HCT116 (cell line): Measurements from ENCODE around the gene ANKRD6. TPM values are rescaled to one million over a fixed set of nuclear protein-coding genes. Genes with fewer than 3 reads are reported as not detected.

Experiments used
- ATAC-seq: fragments of 200-7000 bp; cut with Tn5 transposase; 2 replicates; pipeline ENCODE4 v1.9.1; 2020; ENCODE audit warnings: mild to moderate bottlenecking, moderate library complexity
- BruUV-seq: library from RNA; stranded (reverse); fragments of 400-500 nt; replicated peaks from 2 replicates; lab custom pipeline; 2021; lab: Mats Ljungman, UMichigan
- CTCF ChIA-PET: fragments of 300-600 bp; sonication (Branson Sonifier 250); formaldehyde crosslinking; loops from one replicate; lab custom pipeline; 2021; ENCODE audit warnings: antibody characterized with exemption; lab: Charles Lee
- POLR2A ChIA-PET: fragments of 300-600, 350-600 bp; sonication (Branson Sonifier 250); formaldehyde crosslinking; loops from one replicate; lab custom pipeline; 2021; ENCODE audit warnings: antibody characterized with exemption; lab: Charles Lee
- RAD21 ChIA-PET, 2 experiments: fragments of 300-600 bp; sonication (Branson Sonifier 250); formaldehyde crosslinking; loops; one replicate each; lab custom pipeline; 2023; ENCODE audit warnings: low total read pairs in 2 of 2; ENCODE audit not compliant: uncharacterized antibody in 2 of 2, unreplicated experiment in 2 of 2, low non-redundant PET in 1 of 2; lab: Charles Lee
- DNase-seq: peaks from one replicate; pipeline ENCODE4 v3.0.0-alpha.2; 2010; ENCODE audit warnings: low read depth, low spot score
- H2AFZ ChIP-seq: fragments of 200-600 bp; shearing (Covaris generic), sonication (generic); 2 replicates; pipeline ENCODE4 v1.6.1; 2017; ENCODE audit warnings: low read depth, mixed run types, mixed read lengths, antibody characterized with exemption, low read length; ENCODE audit not compliant: poor library complexity, severe bottlenecking
- H3K27ac ChIP-seq: 2 replicates; pipeline ENCODE4 v1.5.1; 2012; ENCODE audit warnings: low read depth, low read length
- H3K27me3 ChIP-seq: fragments of 200-600 bp; sonication (generic); 2 replicates; pipeline ENCODE4 v1.6.1; 2016; ENCODE audit warnings: mixed run types, low read length, mixed read lengths; ENCODE audit not compliant: insufficient read depth
- H3K36me3 ChIP-seq, 2 experiments: fragments of 200-500 bp in 1 of 2; fragments of 200-600 bp in 1 of 2; sonication (Bioruptor generic) in 1 of 2; sonication (generic) in 1 of 2; 2 replicates each; pipeline versions ENCODE4 v1.5.1 to v1.6.1; 2014 to 2016; ENCODE audit warnings: low read length in 2 of 2, inconsistent platforms in 1 of 2, mixed read lengths in 1 of 2, mixed run types in 1 of 2; ENCODE audit not compliant: insufficient read depth in 2 of 2, control insufficient read depth in 1 of 2
- H3K4me1 ChIP-seq, 2 experiments: fragments of 200-600 bp in 1 of 2; sonication (generic) in 1 of 2; 2 replicates each; pipeline versions ENCODE4 v1.5.1 to v1.6.1; 2012 to 2017; ENCODE audit warnings: low read length in 2 of 2, inconsistent platforms in 1 of 2, mild to moderate bottlenecking in 1 of 2, mixed read lengths in 1 of 2, mixed run types in 1 of 2, moderate library complexity in 1 of 2; ENCODE audit not compliant: insufficient read depth in 2 of 2, control insufficient read depth in 1 of 2
- H3K4me2 ChIP-seq: fragments of 200-600 bp; sonication (generic); 2 replicates; pipeline ENCODE4 v1.6.1; 2017; ENCODE audit warnings: mixed run types, low read length, mixed read lengths
- H3K4me3 ChIP-seq, 2 experiments: fragments of 200-600 bp in 1 of 2; sonication (generic) in 1 of 2; replicated peaks in 1 of 2; 2 replicates each; pipeline ENCODE4 v1.5.1; 2011 to 2016; ENCODE audit warnings: low read length in 2 of 2, control low read depth in 1 of 2, low read depth in 1 of 2, mild to moderate bottlenecking in 1 of 2, mixed read lengths in 1 of 2, mixed run types in 1 of 2
- H3K79me2 ChIP-seq: fragments of 200-600 bp; sonication (generic); 2 replicates; pipeline ENCODE4 v1.6.1; 2017; ENCODE audit warnings: mild to moderate bottlenecking, mixed run types, low read length, moderate library complexity, mixed read lengths; ENCODE audit not compliant: insufficient read depth
- H3K9ac ChIP-seq: fragments of 200-600 bp; sonication (generic); 2 replicates; pipeline ENCODE4 v1.6.1; 2016; ENCODE audit warnings: low read length, mixed read lengths
- H3K9me2 ChIP-seq: fragments of 200-600 bp; sonication (generic), shearing (Covaris generic); 2 replicates; pipeline ENCODE4 v1.6.1; 2017; ENCODE audit warnings: mixed run types, mild to moderate bottlenecking, moderate library complexity; ENCODE audit not compliant: insufficient read depth
- H3K9me3 ChIP-seq, 2 experiments: fragments of 200-500 bp in 1 of 2; fragments of 200-600 bp in 1 of 2; sonication (Bioruptor generic) in 1 of 2; sonication (generic) in 1 of 2; 2 replicates each; pipeline ENCODE4 v1.6.1; 2014 to 2017; ENCODE audit warnings: low read length in 2 of 2, mixed read lengths in 2 of 2, inconsistent platforms in 1 of 2, low read depth in 1 of 2, mild to moderate bottlenecking in 1 of 2, mixed run types in 1 of 2, moderate library complexity in 1 of 2; ENCODE audit not compliant: control insufficient read depth in 1 of 2, insufficient read depth in 1 of 2
- H4K20me1 ChIP-seq: fragments of 200-600 bp; sonication (generic), shearing (Covaris generic); 2 replicates; pipeline ENCODE4 v1.6.1; 2017; ENCODE audit warnings: mixed run types, mild to moderate bottlenecking, moderate library complexity; ENCODE audit not compliant: insufficient read depth
- ELF1 ChIP-seq: IDR thresholded peaks from 2 replicates; pipeline ENCODE4 v1.6.1; 2012; ENCODE audit warnings: low read depth, borderline replicate concordance
- EZH2 ChIP-seq: fragments of 200-600 bp; sonication (generic); IDR thresholded peaks from 2 replicates; pipeline ENCODE4 v1.6.1; 2017; ENCODE audit warnings: antibody characterized with exemption, mixed run types
- POLR2AphosphoS5 ChIP-seq: IDR thresholded peaks from 2 replicates; pipeline ENCODE4 v1.6.1; 2011; ENCODE audit warnings: mild to moderate bottlenecking, low read depth, low read length, moderate library complexity
- RAD21 ChIP-seq: IDR thresholded peaks from 2 replicates; pipeline ENCODE4 v1.6.1; 2012; ENCODE audit warnings: low read depth, mild to moderate bottlenecking
- REST ChIP-seq: IDR thresholded peaks from 2 replicates; pipeline ENCODE4 v1.6.1; 2012; ENCODE audit warnings: low read depth
- SP1 ChIP-seq: IDR thresholded peaks from 2 replicates; pipeline ENCODE4 v1.6.1; 2012; ENCODE audit warnings: low read depth
- ZBTB33 ChIP-seq: IDR thresholded peaks from 2 replicates; pipeline ENCODE4 v1.6.1; 2011; ENCODE audit warnings: mild to moderate bottlenecking, low read length, moderate library complexity; ENCODE audit not compliant: insufficient replicate concordance; ENCODE audit errors: extremely low read depth
- intact Hi-C: fragments of 100-400 bp; cut with micrococcal nuclease; formaldehyde crosslinking; loops from 2 replicates; pipeline ENCODE4 v1.10.0; 2022
- total RNA-seq: library from RNA; stranded (reverse); gene quantifications from one replicate; pipeline ENCODE4 v1.2.1, GENCODE V29; 2021; ENCODE audit not compliant: unreplicated experiment

The ANKRD6 gene
- total RNA-seq, 1 experiment from 2014 or later: 9.9 TPM

GRCh38 chr6:89615882-89616281 lies 182.9 kb downstream of the ANKRD6 start:
- Histone ChIP-seq H3K9me2 (no peaks in the 10 kb centered on the region), H3K27ac (no peak overlapping the region), H4K20me1 (no peaks in the 10 kb centered on the region), H3K9ac (no peak overlapping the region), H3K4me3 (no peak overlapping the region), H3K27me3 (no peaks in the 10 kb centered on the region), H3K9me3 (no peaks in the 10 kb centered on the region), H3K36me3 (no peaks in the 10 kb centered on the region), H2AFZ (no peak overlapping the region), H3K4me1 (no peaks in the 10 kb centered on the region), H3K79me2 (no peaks in the 10 kb centered on the region), H3K4me2 (no peak overlapping the region)
- ChIA-PET POLR2A (no interaction called here), CTCF (no interaction called here), RAD21 (no interaction called here)
- DNase-seq (no peak), ATAC-seq (no peak)
- no peak for TF ChIP-seq EZH2
- no peak for TF ChIP-seq ZBTB33
- no peak for TF ChIP-seq REST
- no peak for TF ChIP-seq SP1
- no peak for TF ChIP-seq POLR2AphosphoS5
- TF ChIP-seq RAD21: no peak
- no peak for TF ChIP-seq ELF1
- intact Hi-C loops: loop anchor here (10.0 kb wide), 1 partner anchor 491 kb away; no protein-coding TSS in a partner anchor
- no TSS peak for BruUV-seq
